Endothelial cell of umbilical vein (primary cell): ENCODE data around the gene WBP4. TPM values are rescaled to one million over a fixed set of nuclear protein-coding genes. Genes with fewer than 3 reads are reported as not detected.

ENCODE experiments used
- BruUV-seq: library from RNA; stranded (reverse); fragments of 400-500 nt; replicated peaks from 2 replicates; lab custom pipeline; 2021; lab: Mats Ljungman, UMichigan
- CTCF ChIA-PET: fragments of 300-600, 350-600 bp; sonication (Branson Sonifier 250); formaldehyde crosslinking; loops from one replicate; lab custom pipeline; 2021; ENCODE audit warnings: antibody characterized with exemption, inconsistent platforms; lab: Charles Lee
- POLR2A ChIA-PET: fragments of 300-600, 350-600 bp; sonication (Branson Sonifier 250); formaldehyde crosslinking; loops from one replicate; lab custom pipeline; 2021; ENCODE audit warnings: antibody characterized with exemption, inconsistent platforms; lab: Charles Lee
- DNase-seq: peaks from one replicate; pipeline ENCODE4 v3.0.0-alpha.2; 2011; ENCODE audit warnings: low read depth, low spot score
- FAIRE-seq: peaks from 2 replicates; lab custom pipeline; 2011; peaks lifted over from hg19 to GRCh38; lab: Jason Lieb, UNC
- H2AFZ ChIP-seq: 2 replicates; pipeline ENCODE4 v1.6.0; 2012; ENCODE audit warnings: low read depth, low read length, control low read depth, inconsistent platforms
- H3K27ac ChIP-seq: 2 replicates; pipeline ENCODE4 v1.5.1; 2011; ENCODE audit warnings: low read depth, mild to moderate bottlenecking, control low read depth, low read length, moderate library complexity; ENCODE audit not compliant: insufficient read depth
- H3K27me3 ChIP-seq, 2 experiments: 2 replicates each; pipeline versions ENCODE4 v1.6.0 to v1.6.1; 2011; ENCODE audit warnings: low read length in 2 of 2, mixed read lengths in 1 of 2; ENCODE audit not compliant: control insufficient read depth in 2 of 2, insufficient read depth in 2 of 2
- H3K36me3 ChIP-seq, 2 experiments: 2 replicates in 1 of 2; 3 replicates in 1 of 2; pipeline ENCODE4 v1.5.1; 2011; ENCODE audit warnings: low read length in 2 of 2, mild to moderate bottlenecking in 1 of 2, moderate library complexity in 1 of 2; ENCODE audit not compliant: control insufficient read depth in 2 of 2, insufficient read depth in 2 of 2; ENCODE audit errors: extremely low read depth in 1 of 2
- H3K4me1 ChIP-seq: 3 replicates; pipeline ENCODE4 v1.5.1; 2011; ENCODE audit warnings: mild to moderate bottlenecking, low read length; ENCODE audit not compliant: control insufficient read depth, insufficient read depth; ENCODE audit errors: extremely low read depth
- H3K4me2 ChIP-seq: 2 replicates; pipeline ENCODE4 v1.6.1; 2011; ENCODE audit warnings: low read length, control low read depth, mixed read lengths; ENCODE audit not compliant: insufficient read depth
- H3K4me3 ChIP-seq, 3 experiments: fragments of 200-600 bp in 1 of 3; sonication (generic), shearing (Covaris generic) in 1 of 3; replicated peaks in 1 of 3; 2 replicates each; pipeline ENCODE4 v1.5.1; 2011 to 2016; ENCODE audit warnings: control low read depth in 3 of 3, low read length in 3 of 3, mild to moderate bottlenecking in 2 of 3, inconsistent platforms in 1 of 3, low read depth in 1 of 3, moderate library complexity in 1 of 3; ENCODE audit not compliant: insufficient read depth in 1 of 3
- H3K79me2 ChIP-seq: 2 replicates; pipeline ENCODE4 v1.6.0; 2012; ENCODE audit warnings: low read length, inconsistent platforms; ENCODE audit not compliant: control insufficient read depth, insufficient read depth
- H3K9ac ChIP-seq: replicated peaks from 2 replicates; pipeline ENCODE3; 2011; ENCODE audit warnings: low read length, control low read depth; ENCODE audit not compliant: insufficient read depth; ENCODE audit errors: extremely low read depth
- H3K9me1 ChIP-seq: replicated peaks from 3 replicates; pipeline ENCODE4 v1.6.0; 2011; ENCODE audit warnings: mild to moderate bottlenecking, low read length; ENCODE audit not compliant: control insufficient read depth, insufficient read depth; ENCODE audit errors: extremely low read depth
- H3K9me3 ChIP-seq: replicated peaks from 2 replicates; pipeline ENCODE4 v1.5.1; 2012; ENCODE audit warnings: low read length, inconsistent platforms; ENCODE audit not compliant: control insufficient read depth, insufficient read depth
- H4K20me1 ChIP-seq: replicated peaks from 2 replicates; pipeline ENCODE3; 2011; ENCODE audit warnings: mild to moderate bottlenecking, low read length; ENCODE audit not compliant: control insufficient read depth, insufficient read depth; ENCODE audit errors: extremely low read depth
- EZH2 ChIP-seq: IDR thresholded peaks from 2 replicates; pipeline ENCODE4 v1.6.1; 2012; ENCODE audit warnings: borderline replicate concordance, low read depth, mild to moderate bottlenecking, moderate library complexity, low read length, inconsistent platforms; ENCODE audit not compliant: severe bottlenecking
- FOS ChIP-seq: IDR thresholded peaks from 2 replicates; pipeline ENCODE4 v1.6.1; 2011; ENCODE audit warnings: mild to moderate bottlenecking, low read length, moderate library complexity, borderline replicate concordance; ENCODE audit not compliant: insufficient read depth
- GATA2 ChIP-seq: IDR thresholded peaks from 2 replicates; pipeline ENCODE4 v1.7.0; 2011; ENCODE audit warnings: low read depth, mild to moderate bottlenecking, moderate library complexity, mixed read lengths, low read length; ENCODE audit not compliant: insufficient read length, insufficient read depth
- JUN ChIP-seq: IDR thresholded peaks from 2 replicates; pipeline ENCODE4 v1.6.1; 2011; ENCODE audit warnings: borderline replicate concordance, low read depth; ENCODE audit not compliant: insufficient read length, insufficient read depth
- MAX ChIP-seq: IDR thresholded peaks from 2 replicates; pipeline ENCODE4 v1.6.1; 2011; ENCODE audit not compliant: insufficient read depth, insufficient read length
- MYC ChIP-seq: IDR thresholded peaks from one replicate; pipeline ENCODE4 v1.6.1; 2011; ENCODE audit warnings: mild to moderate bottlenecking, low read depth, low read length
- POLR2AphosphoS5 ChIP-seq: IDR thresholded peaks from 2 replicates; pipeline ENCODE4 v1.6.1; 2012; ENCODE audit warnings: low read depth, mild to moderate bottlenecking, control low read depth, low read length, moderate library complexity; ENCODE audit not compliant: insufficient read depth
- dilution Hi-C: fragments of 300-500 bp; cut with MboI; formaldehyde crosslinking; loops from one replicate; pipeline ENCODE4 v1.15.0; 2019; ENCODE audit warnings: low sequenced_read_pairs; ENCODE audit not compliant: extremely low pct_ligation_motif_present
- intact Hi-C: fragments of 100-400 bp; cut with micrococcal nuclease; formaldehyde crosslinking; loops from one replicate; pipeline ENCODE4 v1.10.0; 2022
- polyA plus RNA-seq, 4 experiments: library from polyadenylated mRNA; depleted of rRNA in 3 of 4; stranded (reverse) in 3 of 4; unstranded in 1 of 4; fragments of >200 nt; gene quantifications; 2 replicates each; pipeline versions ENCODE4 v1.2.1 to v1.2.3, GENCODE V29; 2011 to 2012; ENCODE audit warnings: missing spikeins in 1 of 4
- total RNA-seq: library from RNA; stranded (reverse); gene quantifications from 2 replicates; pipeline ENCODE4 v1.2.3, GENCODE V29; 2021
- TF ChIP-seq, protein P1 (sequence below), 2 donors: IDR thresholded peaks; 1 replicate in 1 of 2; 2 replicates in 1 of 2; pipeline ENCODE4 v1.5.1; 2011; ENCODE audit warnings: low read length in 2 of 2, mild to moderate bottlenecking in 2 of 2, moderate library complexity in 2 of 2, control low read depth in 1 of 2, inconsistent platforms in 1 of 2, low read depth in 1 of 2; ENCODE audit not compliant: insufficient read depth in 1 of 2; ENCODE audit errors: extremely low read depth in 1 of 2

The WBP4 gene
- total and polyA plus RNA-seq, 2 donors (not counting 3 experiments of a cell fraction or from before 2014, with no cell fraction given), result 4.3 to 14.8 TPM

GRCh38 chr13:41012536-41012935 lies 48.8 kb upstream of the WBP4 start:
- H3K27ac ChIP-seq, result no peak overlapping the region
- H3K79me2 ChIP-seq, result peaks cover 51% of the 10 kb centered on the region
- no peak overlapping the region for H3K4me2 ChIP-seq
- dilution Hi-C loops, result no loop called here
- FAIRE-seq, result no peak
- TF ChIP-seq MAX, result no peak
- TF ChIP-seq JUN, result no peak
- TF ChIP-seq FOS, result no peak
- no peak for TF ChIP-seq GATA2
- no peak for TF ChIP-seq MYC
- TF ChIP-seq, protein P1, sequence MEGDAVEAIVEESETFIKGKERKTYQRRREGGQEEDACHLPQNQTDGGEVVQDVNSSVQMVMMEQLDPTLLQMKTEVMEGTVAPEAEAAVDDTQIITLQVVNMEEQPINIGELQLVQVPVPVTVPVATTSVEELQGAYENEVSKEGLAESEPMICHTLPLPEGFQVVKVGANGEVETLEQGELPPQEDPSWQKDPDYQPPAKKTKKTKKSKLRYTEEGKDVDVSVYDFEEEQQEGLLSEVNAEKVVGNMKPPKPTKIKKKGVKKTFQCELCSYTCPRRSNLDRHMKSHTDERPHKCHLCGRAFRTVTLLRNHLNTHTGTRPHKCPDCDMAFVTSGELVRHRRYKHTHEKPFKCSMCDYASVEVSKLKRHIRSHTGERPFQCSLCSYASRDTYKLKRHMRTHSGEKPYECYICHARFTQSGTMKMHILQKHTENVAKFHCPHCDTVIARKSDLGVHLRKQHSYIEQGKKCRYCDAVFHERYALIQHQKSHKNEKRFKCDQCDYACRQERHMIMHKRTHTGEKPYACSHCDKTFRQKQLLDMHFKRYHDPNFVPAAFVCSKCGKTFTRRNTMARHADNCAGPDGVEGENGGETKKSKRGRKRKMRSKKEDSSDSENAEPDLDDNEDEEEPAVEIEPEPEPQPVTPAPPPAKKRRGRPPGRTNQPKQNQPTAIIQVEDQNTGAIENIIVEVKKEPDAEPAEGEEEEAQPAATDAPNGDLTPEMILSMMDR (IDR thresholded peaks at IDR 0.05; ENCODE audit: extremely low read depth in 1 of 2, insufficient read depth in 1 of 2, low read depth in 1 of 2, low read length in 2 of 2), result no peak
- TF ChIP-seq EZH2, result no peak
- no peak for TF ChIP-seq POLR2AphosphoS5
- no peak overlapping the region for H2AFZ ChIP-seq
- H3K9me1 ChIP-seq, result no peaks in the 10 kb centered on the region
- no peak for DNase-seq
- H3K9ac ChIP-seq, result no peak overlapping the region
- no peaks in the 10 kb centered on the region for H3K9me3 ChIP-seq
- CTCF ChIA-PET, result interaction anchor here (0.7 to 1.5 kb wide), 4 partner anchors 9 to 38 kb away, joined by 4 to 6 read pairs (median 4); no protein-coding TSS in a partner anchor
- H3K27me3 ChIP-seq, result no peaks in the 10 kb centered on the region
- POLR2A ChIA-PET, result no interaction called here
- intact Hi-C loops, result no loop called here
- H3K4me3 ChIP-seq, result no peak overlapping the region
- no peaks in the 10 kb centered on the region for H4K20me1 ChIP-seq
- no peaks in the 10 kb centered on the region for H3K36me3 ChIP-seq
- BruUV-seq, result no TSS peak
- no peaks in the 10 kb centered on the region for H3K4me1 ChIP-seq
